ENCODE data around the gene CLEC3A.
"Not testable (repeated sequence)": the region's sequence is repeated elsewhere in the genome, so short reads cannot be mapped to it uniquely, and the experiment has no call there.

Gene CLEC3A

GRCh38 chr16:78022347-78023060 lies at the start of gene CLEC3A:
Gene CLEC3A, plus strand, starts transcription at chr16:78022548. Its CDS starts 79 bp downstream, at chr16:78022627.
- no peak for DNase-seq

GRCh38 chr16:77974883-77975282 lies 47.5 kb upstream of the CLEC3A start:
- DNase-seq, result no peak

GRCh38 chr16:77975942-77976341 lies 46.4 kb upstream of the CLEC3A start:
- DNase-seq, result no peak

- DNase-seq, result peak; percentile 58 to 62 (median 59)
These were observed 45.0 kb upstream of the CLEC3A start for GRCh38 chr16:77977339-77977738.

- no peak for DNase-seq
These were observed 37.2 kb upstream of the CLEC3A start for GRCh38 chr16:77985111-77985510.

- DNase-seq, result no peak
These were observed 36.2 kb upstream of the CLEC3A start for GRCh38 chr16:77986011-77986740.

GRCh38 chr16:77987810-77988209 lies 34.5 kb upstream of the CLEC3A start:
- no peak for DNase-seq

GRCh38 chr16:77989846-77990245 lies 32.5 kb upstream of the CLEC3A start:
- DNase-seq, result no peak

- DNase-seq, result no peak
These were observed 30.6 kb upstream of the CLEC3A start for GRCh38 chr16:77991701-77992100.

GRCh38 chr16:77992381-77992780 lies 30.0 kb upstream of the CLEC3A start:
- not testable (repeated sequence) for DNase-seq

- no peak for DNase-seq
These were observed 29.0 kb upstream of the CLEC3A start for GRCh38 chr16:77993111-77993985.

GRCh38 chr16:77995843-77996455 lies 26.4 kb upstream of the CLEC3A start:
- DNase-seq, result no peak

- no peak for DNase-seq
These were observed 23.9 kb upstream of the CLEC3A start for GRCh38 chr16:77998350-77999023.

- DNase-seq, result no peak
These were observed 20.8 kb upstream of the CLEC3A start for GRCh38 chr16:78001451-78002025.

- peak; percentile 85 to 88 (median 88) for DNase-seq
These were observed 19.3 kb upstream of the CLEC3A start for GRCh38 chr16:78002915-78003538.

- no peak for DNase-seq
These were observed 17.8 kb upstream of the CLEC3A start for GRCh38 chr16:78004517-78004916.

- peak; percentile 21 to 39 (median 25) for DNase-seq
These were observed 16.5 kb upstream of the CLEC3A start for GRCh38 chr16:78005881-78006280.

- no peak for DNase-seq
These were observed 15.2 kb upstream of the CLEC3A start for GRCh38 chr16:78007121-78007520.

- DNase-seq, result no peak
These were observed 1.8 kb downstream of the CLEC3A start for GRCh38 chr16:78024159-78024558.

- no peak for DNase-seq
These were observed 3.3 kb downstream of the CLEC3A start for GRCh38 chr16:78025631-78026030.

- DNase-seq, result no peak
These were observed 5.7 kb downstream of the CLEC3A start for GRCh38 chr16:78028018-78028417.
